NB4 (cell line): Measurements from ENCODE around the gene CTNNA3.

Experiments
- CTCF ChIP-seq: IDR thresholded peaks from one replicate; pipeline ENCODE4 v1.5.1; 2012; ENCODE audit warnings: low read depth, low read length
- MYC ChIP-seq: IDR thresholded peaks from 2 replicates; pipeline ENCODE4 v1.6.1; 2011; ENCODE audit warnings: low read depth, low read length

GRCh38 chr10:67045404-67045803 is 650.6 kb downstream of the CTNNA3 start:
- TF ChIP-seq CTCF = no peak
- no peak for TF ChIP-seq MYC
